Spleen (tissue), 7 donors: ENCODE data around the gene RHEB.

Source experiments
- POLR2A ChIP-seq, 3 donors: fragments of 450-650 bp; IDR thresholded peaks; one replicate each; pipeline ENCODE4 v1.5.1; 2017; ENCODE audit warnings: antibody characterized with exemption in 3 of 3, mild to moderate bottlenecking in 1 of 3
- POLR2AphosphoS5 ChIP-seq, 3 donors: sonication (generic); formaldehyde crosslinking; IDR thresholded peaks; one replicate each; pipeline ENCODE4 v1.5.1; 2017; ENCODE audit warnings: antibody characterized with exemption in 3 of 3
- TF ChIP-seq, protein P1 (sequence below), 11 experiments: fragments of 200-600 bp in 7 of 11; fragments of 450-650 bp in 4 of 11; sonication (generic) in 4 of 11; IDR thresholded peaks in 8 of 11; conservative IDR thresholded peaks in 3 of 11; 1 replicate in 7 of 11; 2 replicates in 4 of 11; pipeline versions ENCODE4 v1.4.0 to v1.8.0; 2016 to 2021; ENCODE audit warnings: antibody characterized with exemption in 11 of 11, inconsistent platforms in 4 of 11, mild to moderate bottlenecking in 1 of 11
- donor health status: DM: no; HTN: no; CAD: no; lungs with moderate emphysema.
- donor health status: DM: no; HTN: no; CAD: no.
- donor health status: DM: no; HTN: no; CAD: no.

DNA sequence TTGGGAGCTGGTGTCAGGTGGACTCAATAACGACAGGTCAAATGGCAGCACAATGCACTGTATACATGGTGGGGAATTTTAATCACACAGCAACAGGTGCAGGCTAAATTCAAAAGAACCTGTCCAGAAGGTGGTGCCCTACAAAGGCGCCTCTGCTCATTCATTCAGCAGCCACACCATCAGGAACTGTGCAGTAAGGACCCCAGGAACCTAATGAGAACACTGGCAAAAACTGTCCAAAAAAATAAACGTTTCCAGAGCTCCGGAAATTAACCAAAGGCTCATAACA lies 57.8 kb downstream of the RHEB start:
- TF ChIP-seq, protein P1, sequence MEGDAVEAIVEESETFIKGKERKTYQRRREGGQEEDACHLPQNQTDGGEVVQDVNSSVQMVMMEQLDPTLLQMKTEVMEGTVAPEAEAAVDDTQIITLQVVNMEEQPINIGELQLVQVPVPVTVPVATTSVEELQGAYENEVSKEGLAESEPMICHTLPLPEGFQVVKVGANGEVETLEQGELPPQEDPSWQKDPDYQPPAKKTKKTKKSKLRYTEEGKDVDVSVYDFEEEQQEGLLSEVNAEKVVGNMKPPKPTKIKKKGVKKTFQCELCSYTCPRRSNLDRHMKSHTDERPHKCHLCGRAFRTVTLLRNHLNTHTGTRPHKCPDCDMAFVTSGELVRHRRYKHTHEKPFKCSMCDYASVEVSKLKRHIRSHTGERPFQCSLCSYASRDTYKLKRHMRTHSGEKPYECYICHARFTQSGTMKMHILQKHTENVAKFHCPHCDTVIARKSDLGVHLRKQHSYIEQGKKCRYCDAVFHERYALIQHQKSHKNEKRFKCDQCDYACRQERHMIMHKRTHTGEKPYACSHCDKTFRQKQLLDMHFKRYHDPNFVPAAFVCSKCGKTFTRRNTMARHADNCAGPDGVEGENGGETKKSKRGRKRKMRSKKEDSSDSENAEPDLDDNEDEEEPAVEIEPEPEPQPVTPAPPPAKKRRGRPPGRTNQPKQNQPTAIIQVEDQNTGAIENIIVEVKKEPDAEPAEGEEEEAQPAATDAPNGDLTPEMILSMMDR (IDR thresholded peaks at IDR 0.05 in 8 of 11, conservative IDR thresholded peaks at IDR 0.05 in 3 of 11) = no peak
- TF ChIP-seq POLR2A (IDR thresholded peaks at IDR 0.05) = no peak
- no peak for TF ChIP-seq POLR2AphosphoS5 (IDR thresholded peaks at IDR 0.05)
